Keratinocyte (primary cell): Measurements from ENCODE around the gene CCR5AS.

Experiments
- DNase-seq: peaks from one replicate; pipeline ENCODE4 v3.0.0-alpha.2; 2011; ENCODE audit warnings: low read depth, missing footprints, low spot score
- FAIRE-seq: peaks from 2 replicates; lab custom pipeline; 2011; peaks lifted over from hg19 to GRCh38; lab: Jason Lieb, UNC
- H2AFZ ChIP-seq: 2 replicates; pipeline ENCODE4 v1.6.0; 2012; ENCODE audit warnings: low read length, control low read depth, inconsistent platforms; ENCODE audit not compliant: control insufficient read depth
- H3K27ac ChIP-seq: 2 replicates; pipeline ENCODE4 v1.5.1; 2011; ENCODE audit warnings: low read length; ENCODE audit not compliant: control insufficient read depth, insufficient read depth
- H3K27me3 ChIP-seq: 3 replicates; pipeline ENCODE4 v1.6.0; 2011; ENCODE audit warnings: low read length; ENCODE audit not compliant: control insufficient read depth, insufficient read depth; ENCODE audit errors: extremely low read depth
- H3K36me3 ChIP-seq, 2 experiments: 2 replicates in 1 of 2; 3 replicates in 1 of 2; pipeline ENCODE4 v1.5.1; 2011; ENCODE audit warnings: low read length in 2 of 2, mild to moderate bottlenecking in 1 of 2; ENCODE audit not compliant: control insufficient read depth in 2 of 2, insufficient read depth in 2 of 2; ENCODE audit errors: extremely low read depth in 1 of 2
- H3K4me1 ChIP-seq: 3 replicates; pipeline ENCODE4 v1.5.1; 2011; ENCODE audit warnings: low read length; ENCODE audit not compliant: control insufficient read depth, insufficient read depth; ENCODE audit errors: extremely low read depth
- H3K4me2 ChIP-seq: 3 replicates; pipeline ENCODE4 v1.6.0; 2011; ENCODE audit warnings: low read depth, low read length; ENCODE audit not compliant: control insufficient read depth, insufficient read depth; ENCODE audit errors: extremely low read depth
- H3K4me3 ChIP-seq, 3 experiments: fragments of 200-600 bp in 1 of 3; sonication (generic) in 1 of 3; 2 replicates in 2 of 3; 3 replicates in 1 of 3; pipeline ENCODE4 v1.5.1; 2011 to 2016; ENCODE audit warnings: low read length in 3 of 3, mild to moderate bottlenecking in 3 of 3, control low read depth in 2 of 3, inconsistent platforms in 1 of 3, low read depth in 1 of 3, mixed read lengths in 1 of 3, mixed run types in 1 of 3, moderate library complexity in 1 of 3; ENCODE audit not compliant: control insufficient read depth in 2 of 3, insufficient read depth in 2 of 3; ENCODE audit errors: extremely low read depth in 1 of 3
- H3K79me2 ChIP-seq: 2 replicates; pipeline ENCODE4 v1.6.0; 2012; ENCODE audit warnings: low read length; ENCODE audit not compliant: control insufficient read depth, insufficient read depth
- H3K9ac ChIP-seq: 3 replicates; pipeline ENCODE4 v1.6.0; 2011; ENCODE audit warnings: low read length; ENCODE audit not compliant: control insufficient read depth, insufficient read depth; ENCODE audit errors: extremely low read depth
- H3K9me1 ChIP-seq: 3 replicates; pipeline ENCODE4 v1.6.0; 2011; ENCODE audit warnings: low read length; ENCODE audit not compliant: control insufficient read depth, insufficient read depth; ENCODE audit errors: extremely low read depth
- H3K9me3 ChIP-seq: 2 replicates; pipeline ENCODE4 v1.5.1; 2012; ENCODE audit warnings: low read depth, low read length; ENCODE audit not compliant: control insufficient read depth
- H4K20me1 ChIP-seq: 3 replicates; pipeline ENCODE4 v1.6.0; 2011; ENCODE audit warnings: low read length; ENCODE audit not compliant: control insufficient read depth, insufficient read depth; ENCODE audit errors: extremely low read depth
- CTCF ChIP-seq, 3 experiments: IDR thresholded peaks in 1 of 3; conservative IDR thresholded peaks in 1 of 3; optimal IDR thresholded peaks in 1 of 3; 2 replicates in 2 of 3; 3 replicates in 1 of 3; pipeline versions ENCODE3 to v1.5.1; 2011; ENCODE audit warnings: low read length in 3 of 3, mild to moderate bottlenecking in 3 of 3, moderate library complexity in 2 of 3, control low read depth in 1 of 3, inconsistent platforms in 1 of 3; ENCODE audit not compliant: insufficient read depth in 2 of 3; ENCODE audit errors: extremely low read depth in 1 of 3
- EZH2 ChIP-seq: IDR thresholded peaks from one replicate; pipeline ENCODE4 v1.6.1; 2012; ENCODE audit warnings: inconsistent platforms, mild to moderate bottlenecking, low read length, moderate library complexity
- dilution Hi-C: fragments of 300-500 bp; cut with MboI; formaldehyde crosslinking; loops from one replicate; pipeline ENCODE4 v1.7.0; 2020; ENCODE audit warnings: low sequenced_read_pairs; ENCODE audit not compliant: extremely low pct_ligation_motif_present

CCR5AS gene

GRCh38 chr3:46354478-46354877 is 52.4 kb downstream of the CCR5AS start:
- no peak overlapping the region for H3K27ac ChIP-seq
- H3K4me1 ChIP-seq, result no peaks in the 10 kb centered on the region
- no peak overlapping the region for H3K9ac ChIP-seq
- no peaks in the 10 kb centered on the region for H3K79me2 ChIP-seq
- FAIRE-seq (no peak), DNase-seq (no peak)
- H3K27me3 ChIP-seq, result peaks cover 52% of the 10 kb centered on the region
- H3K4me2 ChIP-seq, result no peak overlapping the region
- TF ChIP-seq EZH2 (no peak), CTCF (optimal IDR thresholded peaks at IDR 0.05 in 1 of 3, IDR thresholded peaks at IDR 0.05 in 1 of 3, conservative IDR thresholded peaks at IDR 0.05 in 1 of 3; ENCODE audit: extremely low read depth in 1 of 3, insufficient read depth in 2 of 3, low read length in 3 of 3) (no peak)
- dilution Hi-C loops, result no loop called here
- no peaks in the 10 kb centered on the region for H3K36me3 ChIP-seq
- H4K20me1 ChIP-seq, result no peaks in the 10 kb centered on the region
- H3K9me3 ChIP-seq, result no peaks in the 10 kb centered on the region
- H2AFZ ChIP-seq, result no peak overlapping the region
- no peaks in the 10 kb centered on the region for H3K9me1 ChIP-seq
- H3K4me3 ChIP-seq, result no peak overlapping the region

DNA sequence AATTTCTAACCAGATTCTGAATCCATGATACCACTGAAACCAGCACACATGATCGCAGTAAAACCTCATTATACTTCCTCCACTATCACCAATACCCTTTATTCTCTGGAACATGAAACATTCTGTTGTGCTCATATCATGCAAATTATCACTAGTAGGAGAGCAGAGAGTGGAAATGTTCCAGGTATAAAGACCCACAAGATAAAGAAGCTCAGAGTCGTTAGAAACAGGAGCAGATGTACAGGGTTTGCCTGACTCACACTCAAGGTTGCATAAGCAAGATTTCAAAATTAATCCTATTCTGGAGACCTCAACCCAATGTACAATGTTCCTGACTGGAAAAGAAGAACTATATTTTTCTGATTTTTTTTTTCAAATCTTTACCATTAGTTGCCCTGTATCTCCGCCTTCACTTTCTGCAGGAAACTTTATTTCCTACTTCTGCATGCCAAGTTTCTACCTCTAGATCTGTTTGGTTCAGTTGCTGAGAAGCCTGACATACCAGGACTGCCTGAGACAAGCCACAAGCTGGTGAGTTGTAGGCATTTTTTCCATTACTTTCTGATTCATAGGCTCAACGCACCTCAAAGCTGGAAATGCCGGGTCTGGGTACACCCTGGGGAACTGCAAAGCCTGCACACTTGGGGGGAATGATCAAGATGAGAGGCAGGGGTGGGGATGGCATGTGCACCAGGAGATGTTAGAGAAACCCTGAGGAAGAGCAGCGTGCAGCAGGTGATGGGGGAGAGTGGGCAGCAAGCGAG is 53.0 kb downstream of the CCR5AS start, which contains the start of gene CCR2:
CCR2 (plus strand) TSS at position 465 of the 764 bp plus-strand sequence. CDS start 3,417 bp downstream, outside the sequence.
- no peak for FAIRE-seq
- Histone ChIP-seq H3K4me3 (no peak within 1 kb of the TSS), H3K27ac (no peak within 1 kb of the TSS), H3K4me1 (no peaks in the 10 kb centered on the region), H3K9me1 (no peaks in the 10 kb centered on the region), H2AFZ (no peak within 1 kb of the TSS), H3K27me3 (peaks cover 52% of the 10 kb centered on the region), H3K36me3 (no peaks in the 10 kb centered on the region), H3K9me3 (no peaks in the 10 kb centered on the region), H3K4me2 (no peak within 1 kb of the TSS), H4K20me1 (no peaks in the 10 kb centered on the region), H3K79me2 (no peaks in the 10 kb centered on the region), H3K9ac (no peak within 1 kb of the TSS)
- no peak for DNase-seq
- TF ChIP-seq CTCF (optimal IDR thresholded peaks at IDR 0.05 in 1 of 3, IDR thresholded peaks at IDR 0.05 in 1 of 3, conservative IDR thresholded peaks at IDR 0.05 in 1 of 3; ENCODE audit: extremely low read depth in 1 of 3, insufficient read depth in 2 of 3, low read length in 3 of 3), result no peak
- no peak for TF ChIP-seq EZH2
- dilution Hi-C loops, result no loop called here
